Gastroesophageal sphincter (tissue), 3 donors: Measurements from ENCODE around the gene MSRB2.
"Not testable (repeated sequence)": the region's sequence is repeated elsewhere in the genome, so short reads cannot be mapped to it uniquely, and the experiment has no call there.

Experiments
- POLR2A ChIP-seq, 2 donors: fragments of 450-650 bp; IDR thresholded peaks; one replicate each; pipeline ENCODE4 v1.6.1; 2017; ENCODE audit warnings: antibody characterized with exemption in 2 of 2, mild to moderate bottlenecking in 2 of 2, moderate library complexity in 1 of 2
- TF ChIP-seq, protein P1 (sequence below), 4 experiments: fragments of 200-600 bp in 2 of 4; fragments of 450-650 bp in 2 of 4; sonication (generic) in 1 of 4; IDR thresholded peaks; one replicate each; pipeline ENCODE4 v1.5.1; 2017 to 2019; ENCODE audit warnings: antibody characterized with exemption in 4 of 4, mild to moderate bottlenecking in 2 of 4, moderate library complexity in 2 of 4

DNA sequence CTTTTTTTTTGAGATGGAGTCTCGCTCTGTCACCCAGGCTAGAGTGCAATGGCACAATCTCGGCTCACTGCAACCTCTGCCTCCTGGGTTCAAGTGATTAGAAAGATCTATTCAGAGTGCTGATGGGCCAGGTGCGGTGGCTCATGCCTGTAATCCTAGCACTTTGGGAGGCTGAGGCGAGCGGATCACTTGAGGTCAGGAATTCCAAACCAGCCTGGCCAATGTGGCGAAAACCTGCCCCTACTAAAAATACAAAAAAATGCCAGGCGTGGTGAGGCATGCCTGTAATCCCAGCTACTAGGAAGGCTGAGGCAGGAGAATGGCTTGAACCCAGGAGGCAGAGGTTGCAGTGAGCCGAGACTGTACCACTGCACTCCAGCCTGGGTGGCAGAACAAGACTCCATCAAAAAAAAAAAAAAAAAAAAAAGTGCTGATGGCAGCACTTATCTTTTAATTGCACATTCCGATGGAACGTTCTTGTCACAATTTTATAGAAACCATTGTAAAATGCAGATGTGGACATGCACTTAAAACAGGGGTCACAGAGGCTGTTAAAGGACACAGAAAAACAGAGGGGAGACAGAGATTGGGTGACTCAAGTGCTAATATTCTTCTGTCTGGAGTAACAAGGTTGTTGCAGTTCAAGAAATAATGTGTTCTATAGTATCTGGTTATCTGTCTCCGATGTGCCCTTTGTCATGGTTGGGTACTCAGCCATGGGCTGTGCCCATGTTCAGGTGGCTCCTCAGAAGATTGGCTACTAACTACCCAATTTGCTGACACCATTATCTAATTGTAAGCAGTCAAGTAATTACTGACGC is 25.1 kb upstream of the MSRB2 start:
- TF ChIP-seq, protein P1, sequence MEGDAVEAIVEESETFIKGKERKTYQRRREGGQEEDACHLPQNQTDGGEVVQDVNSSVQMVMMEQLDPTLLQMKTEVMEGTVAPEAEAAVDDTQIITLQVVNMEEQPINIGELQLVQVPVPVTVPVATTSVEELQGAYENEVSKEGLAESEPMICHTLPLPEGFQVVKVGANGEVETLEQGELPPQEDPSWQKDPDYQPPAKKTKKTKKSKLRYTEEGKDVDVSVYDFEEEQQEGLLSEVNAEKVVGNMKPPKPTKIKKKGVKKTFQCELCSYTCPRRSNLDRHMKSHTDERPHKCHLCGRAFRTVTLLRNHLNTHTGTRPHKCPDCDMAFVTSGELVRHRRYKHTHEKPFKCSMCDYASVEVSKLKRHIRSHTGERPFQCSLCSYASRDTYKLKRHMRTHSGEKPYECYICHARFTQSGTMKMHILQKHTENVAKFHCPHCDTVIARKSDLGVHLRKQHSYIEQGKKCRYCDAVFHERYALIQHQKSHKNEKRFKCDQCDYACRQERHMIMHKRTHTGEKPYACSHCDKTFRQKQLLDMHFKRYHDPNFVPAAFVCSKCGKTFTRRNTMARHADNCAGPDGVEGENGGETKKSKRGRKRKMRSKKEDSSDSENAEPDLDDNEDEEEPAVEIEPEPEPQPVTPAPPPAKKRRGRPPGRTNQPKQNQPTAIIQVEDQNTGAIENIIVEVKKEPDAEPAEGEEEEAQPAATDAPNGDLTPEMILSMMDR (IDR thresholded peaks at IDR 0.05) = not testable (repeated sequence)
- not testable (repeated sequence) for TF ChIP-seq POLR2A (IDR thresholded peaks at IDR 0.05)
